Uterus (tissue), 4 donors: ENCODE results near the gene IMPG1. TPM values are rescaled to one million over a fixed set of nuclear protein-coding genes. Genes with fewer than 3 reads are reported as not detected.

Source experiments
- DNase-seq, 2 donors: peaks; one replicate each; pipeline ENCODE4 v3.0.0-alpha.2; 2019 to 2020
- H3K27ac ChIP-seq, 2 donors: fragments of 200-600 bp; sonication (generic); 1 replicate in 1 of 2; 2 replicates in 1 of 2; pipeline ENCODE4 v1.5.1; 2016 to 2018
- H3K27me3 ChIP-seq, 2 donors: fragments of 200-600 bp; sonication (generic); one replicate each; pipeline ENCODE4 v1.5.1; 2018 to 2019; ENCODE audit warnings: control low read depth in 1 of 2
- H3K36me3 ChIP-seq, 2 donors: fragments of 200-600 bp; sonication (generic); one replicate each; pipeline ENCODE4 v1.5.1; 2019; ENCODE audit warnings: control low read depth in 1 of 2
- H3K4me1 ChIP-seq, 2 donors: fragments of 200-600 bp; sonication (generic); one replicate each; pipeline ENCODE4 v1.5.1; 2018 to 2019; ENCODE audit warnings: control low read depth in 1 of 2
- H3K4me3 ChIP-seq, 2 donors: fragments of 200-600 bp; sonication (generic); 1 replicate in 1 of 2; 2 replicates in 1 of 2; pipeline ENCODE4 v1.5.1; 2018 to 2019; ENCODE audit warnings: mild to moderate bottlenecking in 1 of 2
- H3K9me3 ChIP-seq, 2 donors: fragments of 200-600 bp; sonication (generic); one replicate each; pipeline ENCODE4 v1.5.1; 2019; ENCODE audit warnings: control low read depth in 1 of 2
- POLR2A ChIP-seq, 2 donors: fragments of 450-650 bp; IDR thresholded peaks; one replicate each; pipeline ENCODE4 v1.6.1; 2016; ENCODE audit warnings: antibody characterized with exemption in 2 of 2, mild to moderate bottlenecking in 1 of 2, moderate library complexity in 1 of 2
- intact Hi-C: fragments of 100-400 bp; cut with DNase I; formaldehyde crosslinking; loops from one replicate; pipeline ENCODE4 v1.15.1; 2023; ENCODE audit warnings: low total_unique reads
- total RNA-seq, 4 donors: library from RNA; depleted of rRNA in 3 of 4; stranded (reverse); fragments of >200 nt in 3 of 4; gene quantifications; one replicate each; pipeline versions ENCODE4 v1.1.0 to v1.2.4, GENCODE V29; 2014 to 2023
- TF ChIP-seq, protein P1 (sequence below), 4 experiments: fragments of 200-600 bp in 2 of 4; fragments of 450-650 bp in 2 of 4; sonication (generic) in 2 of 4; IDR thresholded peaks; one replicate each; pipeline ENCODE4 v1.5.1; 2016 to 2019; ENCODE audit warnings: antibody characterized with exemption in 4 of 4, mild to moderate bottlenecking in 2 of 4, moderate library complexity in 1 of 4
- donor health status: DM: yes; HTN: yes; CAD: no.

IMPG1 gene, protein sequence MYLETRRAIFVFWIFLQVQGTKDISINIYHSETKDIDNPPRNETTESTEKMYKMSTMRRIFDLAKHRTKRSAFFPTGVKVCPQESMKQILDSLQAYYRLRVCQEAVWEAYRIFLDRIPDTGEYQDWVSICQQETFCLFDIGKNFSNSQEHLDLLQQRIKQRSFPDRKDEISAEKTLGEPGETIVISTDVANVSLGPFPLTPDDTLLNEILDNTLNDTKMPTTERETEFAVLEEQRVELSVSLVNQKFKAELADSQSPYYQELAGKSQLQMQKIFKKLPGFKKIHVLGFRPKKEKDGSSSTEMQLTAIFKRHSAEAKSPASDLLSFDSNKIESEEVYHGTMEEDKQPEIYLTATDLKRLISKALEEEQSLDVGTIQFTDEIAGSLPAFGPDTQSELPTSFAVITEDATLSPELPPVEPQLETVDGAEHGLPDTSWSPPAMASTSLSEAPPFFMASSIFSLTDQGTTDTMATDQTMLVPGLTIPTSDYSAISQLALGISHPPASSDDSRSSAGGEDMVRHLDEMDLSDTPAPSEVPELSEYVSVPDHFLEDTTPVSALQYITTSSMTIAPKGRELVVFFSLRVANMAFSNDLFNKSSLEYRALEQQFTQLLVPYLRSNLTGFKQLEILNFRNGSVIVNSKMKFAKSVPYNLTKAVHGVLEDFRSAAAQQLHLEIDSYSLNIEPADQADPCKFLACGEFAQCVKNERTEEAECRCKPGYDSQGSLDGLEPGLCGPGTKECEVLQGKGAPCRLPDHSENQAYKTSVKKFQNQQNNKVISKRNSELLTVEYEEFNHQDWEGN
- total RNA-seq, result under 1 TPM in 1 of 4 donors, not detected in 3; 0.14 TPM

DNA sequence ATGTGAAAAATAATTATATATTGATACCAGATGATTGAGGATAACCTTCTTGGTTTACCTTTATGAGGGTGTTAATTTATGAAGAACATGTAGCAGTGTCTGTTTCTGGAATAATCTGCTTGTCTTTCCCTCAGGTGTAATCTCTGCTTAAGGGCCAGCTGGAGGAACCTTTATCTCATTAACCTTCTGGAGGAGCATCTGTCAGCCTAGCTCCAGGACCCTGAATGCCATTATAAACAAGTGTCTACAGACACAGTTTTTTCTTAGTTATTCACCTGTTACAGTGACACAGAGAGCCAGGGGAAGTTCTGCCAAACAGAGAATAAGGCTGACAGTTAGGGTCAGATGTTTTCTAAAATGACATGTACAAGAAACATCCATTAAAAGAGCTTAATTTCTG lies at the start of gene IMPG1:
TSS of gene IMPG1 (minus strand) at position 101 of the 400 bp plus-strand sequence. CDS start 174 bp downstream, outside the sequence.
- Histone ChIP-seq H3K27ac (no peak within 1 kb of the TSS), H3K4me3 (no peak within 1 kb of the TSS), H3K4me1 (no peaks in the 10 kb centered on the region), H3K9me3 (no peaks in the 10 kb centered on the region), H3K36me3 (no peaks in the 10 kb centered on the region), H3K27me3 (no peaks in the 10 kb centered on the region)
- intact Hi-C loops, result no loop called here
- TF ChIP-seq, protein P1, sequence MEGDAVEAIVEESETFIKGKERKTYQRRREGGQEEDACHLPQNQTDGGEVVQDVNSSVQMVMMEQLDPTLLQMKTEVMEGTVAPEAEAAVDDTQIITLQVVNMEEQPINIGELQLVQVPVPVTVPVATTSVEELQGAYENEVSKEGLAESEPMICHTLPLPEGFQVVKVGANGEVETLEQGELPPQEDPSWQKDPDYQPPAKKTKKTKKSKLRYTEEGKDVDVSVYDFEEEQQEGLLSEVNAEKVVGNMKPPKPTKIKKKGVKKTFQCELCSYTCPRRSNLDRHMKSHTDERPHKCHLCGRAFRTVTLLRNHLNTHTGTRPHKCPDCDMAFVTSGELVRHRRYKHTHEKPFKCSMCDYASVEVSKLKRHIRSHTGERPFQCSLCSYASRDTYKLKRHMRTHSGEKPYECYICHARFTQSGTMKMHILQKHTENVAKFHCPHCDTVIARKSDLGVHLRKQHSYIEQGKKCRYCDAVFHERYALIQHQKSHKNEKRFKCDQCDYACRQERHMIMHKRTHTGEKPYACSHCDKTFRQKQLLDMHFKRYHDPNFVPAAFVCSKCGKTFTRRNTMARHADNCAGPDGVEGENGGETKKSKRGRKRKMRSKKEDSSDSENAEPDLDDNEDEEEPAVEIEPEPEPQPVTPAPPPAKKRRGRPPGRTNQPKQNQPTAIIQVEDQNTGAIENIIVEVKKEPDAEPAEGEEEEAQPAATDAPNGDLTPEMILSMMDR (IDR thresholded peaks at IDR 0.05), result no peak
- TF ChIP-seq POLR2A (IDR thresholded peaks at IDR 0.05), result no peak
- no peak for DNase-seq

GRCh38 chr6:76120302-76120701 lies 47.8 kb upstream of the IMPG1 start:
- Histone ChIP-seq H3K4me1 (no peaks in the 10 kb centered on the region), H3K27ac (no peak overlapping the region), H3K9me3 (no peaks in the 10 kb centered on the region), H3K27me3 (no peaks in the 10 kb centered on the region), H3K4me3 (no peak overlapping the region), H3K36me3 (no peaks in the 10 kb centered on the region)
- intact Hi-C loops, result no loop called here
- TF ChIP-seq, protein P1 (IDR thresholded peaks at IDR 0.05), result no peak
- TF ChIP-seq POLR2A (IDR thresholded peaks at IDR 0.05), result no peak
- no peak for DNase-seq

GRCh38 chr6:76073281-76073680 lies 819 bp upstream of the IMPG1 start:
- TF ChIP-seq, protein P1 (IDR thresholded peaks at IDR 0.05), result no peak
- TF ChIP-seq POLR2A (IDR thresholded peaks at IDR 0.05), result no peak
- H3K27me3 ChIP-seq, result no peaks in the 10 kb centered on the region
- no peaks in the 10 kb centered on the region for H3K9me3 ChIP-seq
- intact Hi-C loops, result no loop called here
- no peaks in the 10 kb centered on the region for H3K36me3 ChIP-seq
- no peaks in the 10 kb centered on the region for H3K4me1 ChIP-seq
- H3K27ac ChIP-seq, result no peak overlapping the region
- no peak for DNase-seq
- no peak overlapping the region for H3K4me3 ChIP-seq

DNA sequence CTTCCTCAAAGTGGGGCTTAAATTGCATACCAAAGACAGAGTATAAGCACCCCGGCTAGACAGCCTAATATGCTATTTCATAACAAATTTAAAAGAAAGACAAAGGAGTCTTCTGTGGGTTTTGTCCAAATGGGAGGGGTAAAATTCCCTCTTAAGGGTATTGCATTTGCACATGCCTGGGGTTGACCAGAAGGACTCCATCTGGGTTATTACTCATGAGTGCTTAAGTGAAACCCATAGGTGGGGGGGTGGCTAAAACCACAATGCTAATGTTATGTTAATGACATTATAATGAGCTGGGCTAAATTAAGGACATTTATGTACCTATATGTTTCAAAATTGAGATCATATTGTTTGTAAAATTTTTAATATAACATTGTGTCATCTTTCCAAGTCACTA lies 15.0 kb downstream of the IMPG1 start:
- Histone ChIP-seq H3K4me1 (no peaks in the 10 kb centered on the region), H3K27me3 (no peaks in the 10 kb centered on the region), H3K4me3 (no peak overlapping the region), H3K9me3 (no peaks in the 10 kb centered on the region), H3K36me3 (no peaks in the 10 kb centered on the region), H3K27ac (no peak overlapping the region)
- no peak for DNase-seq
- TF ChIP-seq, protein P1 (IDR thresholded peaks at IDR 0.05), result no peak
- no peak for TF ChIP-seq POLR2A (IDR thresholded peaks at IDR 0.05)
- intact Hi-C loops, result no loop called here

- H3K4me3 ChIP-seq, result no peak overlapping the region
- H3K36me3 ChIP-seq, result no peaks in the 10 kb centered on the region
- DNase-seq, result no peak
- H3K9me3 ChIP-seq, result no peaks in the 10 kb centered on the region
- intact Hi-C loops, result no loop called here
- no peak for TF ChIP-seq POLR2A (IDR thresholded peaks at IDR 0.05)
- TF ChIP-seq, protein P1 (IDR thresholded peaks at IDR 0.05), result no peak
- H3K27me3 ChIP-seq, result no peaks in the 10 kb centered on the region
- H3K4me1 ChIP-seq, result no peaks in the 10 kb centered on the region
- H3K27ac ChIP-seq, result no peak overlapping the region
Observed at GRCh38 chr6:76052314-76052713, 20.1 kb downstream of the IMPG1 start.
